Neural cell (in vitro differentiated cells): ENCODE measurements around the gene CD1C. TPM values are rescaled to one million over a fixed set of nuclear protein-coding genes. Genes with fewer than 3 reads are reported as not detected.
"Not testable (repeated sequence)": the region's sequence is repeated elsewhere in the genome, so short reads cannot be mapped to it uniquely, and the experiment has no call there.

Source experiments
- H2AFZ ChIP-seq: fragments of 200-600, 300-800 bp; sonication (generic), shearing (Covaris generic); 2 replicates; pipeline ENCODE4 v1.6.0; 2014; ENCODE audit warnings: low read depth, mild to moderate bottlenecking, antibody characterized with exemption, low read length, moderate library complexity
- H3F3A ChIP-seq: fragments of 200-600 bp; shearing (Covaris generic); 2 replicates; pipeline ENCODE4 v1.6.1; 2016; ENCODE audit warnings: mild to moderate bottlenecking, moderate library complexity, mixed read lengths, antibody characterized with exemption, low read length; ENCODE audit not compliant: insufficient read depth, poor library complexity, severe bottlenecking
- H3K27ac ChIP-seq: fragments of 200-600, 300-800 bp; sonication (generic), shearing (Covaris generic); 2 replicates; pipeline ENCODE4 v1.5.1; 2014; ENCODE audit warnings: mild to moderate bottlenecking, low read length, moderate library complexity
- H3K27me3 ChIP-seq: fragments of 300-800, 200-600 bp; sonication (generic), shearing (Covaris generic); 2 replicates; pipeline ENCODE4 v1.6.0; 2014; ENCODE audit warnings: mild to moderate bottlenecking, low read depth, low read length, moderate library complexity; ENCODE audit not compliant: insufficient read depth
- H3K36me3 ChIP-seq: fragments of 300-800, 200-600 bp; sonication (generic), shearing (Covaris generic); 2 replicates; pipeline ENCODE4 v1.5.1; 2014; ENCODE audit warnings: mild to moderate bottlenecking, antibody characterized with exemption, low read length, moderate library complexity; ENCODE audit not compliant: insufficient read depth
- H3K4me2 ChIP-seq: fragments of 300-800, 200-600 bp; sonication (generic), shearing (Covaris generic); 2 replicates; pipeline ENCODE4 v1.6.0; 2014; ENCODE audit warnings: mild to moderate bottlenecking, low read length
- H3K4me3 ChIP-seq: fragments of 300-800, 200-600 bp; sonication (generic), shearing (Covaris generic); 2 replicates; pipeline ENCODE4 v1.5.1; 2014; ENCODE audit warnings: mild to moderate bottlenecking, low read length, moderate library complexity
- H3K79me2 ChIP-seq: fragments of 200-600 bp; shearing (Covaris generic); replicated peaks from 2 replicates; pipeline ENCODE4 v1.6.0; 2014; ENCODE audit warnings: mild to moderate bottlenecking, low read length, moderate library complexity; ENCODE audit not compliant: insufficient read depth
- H3K9ac ChIP-seq: fragments of 300-800, 200-600 bp; sonication (generic), shearing (Covaris generic); 2 replicates; pipeline ENCODE4 v1.6.1; 2016; ENCODE audit warnings: mild to moderate bottlenecking, low read length, mixed read lengths
- H3K9me2 ChIP-seq: fragments of 200-600 bp; shearing (Covaris generic); 2 replicates; pipeline ENCODE4 v1.6.1; 2016; ENCODE audit warnings: mild to moderate bottlenecking, low read length, mixed read lengths; ENCODE audit not compliant: insufficient read depth
- H3K9me3 ChIP-seq: fragments of 200-600, 300-800 bp; sonication (generic), shearing (Covaris generic); 2 replicates; pipeline ENCODE4 v1.6.1; 2016; ENCODE audit warnings: mild to moderate bottlenecking, mixed run types, low read length, moderate library complexity, mixed read lengths
- H4K20me1 ChIP-seq: fragments of 200-600 bp; shearing (Covaris generic); 2 replicates; pipeline ENCODE4 v1.6.1; 2016; ENCODE audit warnings: mild to moderate bottlenecking, mixed run types; ENCODE audit not compliant: insufficient read depth
- CTCF ChIP-seq: fragments of 450-650 bp; IDR thresholded peaks from 2 replicates; pipeline ENCODE4 v1.5.1; 2014; ENCODE audit warnings: antibody characterized with exemption, mild to moderate bottlenecking, moderate library complexity; ENCODE audit not compliant: poor library complexity, severe bottlenecking
- EP300 ChIP-seq: fragments of 450-650 bp; conservative IDR thresholded peaks from 2 replicates; pipeline ENCODE4 v1.6.1; 2014; ENCODE audit warnings: antibody characterized with exemption, mild to moderate bottlenecking, moderate library complexity; ENCODE audit not compliant: poor library complexity, severe bottlenecking
- EZH2 ChIP-seq: fragments of 200-600, 300-800 bp; shearing (Covaris generic), sonication (generic); IDR thresholded peaks from 2 replicates; pipeline ENCODE4 v1.6.1; 2014; ENCODE audit warnings: antibody characterized with exemption, low read length, borderline replicate concordance, mild to moderate bottlenecking; ENCODE audit not compliant: insufficient read depth, poor library complexity, severe bottlenecking
- MXI1 ChIP-seq: fragments of 450-650 bp; conservative IDR thresholded peaks from 2 replicates; pipeline ENCODE4 v1.6.1; 2014; ENCODE audit warnings: antibody characterized with exemption, mild to moderate bottlenecking; ENCODE audit not compliant: poor library complexity, severe bottlenecking
- POLR2AphosphoS5 ChIP-seq: IDR thresholded peaks from 2 replicates; pipeline ENCODE4 v1.6.1; 2012
- RAD21 ChIP-seq: fragments of 450-650 bp; conservative IDR thresholded peaks from 2 replicates; pipeline ENCODE4 v1.6.1; 2014; ENCODE audit warnings: antibody characterized with exemption, mild to moderate bottlenecking, moderate library complexity
- SMC3 ChIP-seq: fragments of 450-650 bp; conservative IDR thresholded peaks from 2 replicates; pipeline ENCODE4 v1.6.1; 2014; ENCODE audit warnings: antibody characterized with exemption, mild to moderate bottlenecking, moderate library complexity; ENCODE audit not compliant: poor library complexity
- TAF1 ChIP-seq: IDR thresholded peaks from 2 replicates; pipeline ENCODE4 v1.6.1; 2012; ENCODE audit warnings: low read depth
- polyA plus RNA-seq: library from polyadenylated mRNA; depleted of rRNA; stranded (reverse); fragments of >200 nt; gene quantifications from 2 replicates; pipeline ENCODE4 v1.2.3, GENCODE V29; 2014
- TF ChIP-seq, protein P1 (sequence below): IDR thresholded peaks from 2 replicates; pipeline ENCODE4 v1.6.1; 2012; ENCODE audit warnings: borderline replicate concordance

CD1C gene
- polyA plus RNA-seq, 1 donor from 2014 or later: not detected

DNA sequence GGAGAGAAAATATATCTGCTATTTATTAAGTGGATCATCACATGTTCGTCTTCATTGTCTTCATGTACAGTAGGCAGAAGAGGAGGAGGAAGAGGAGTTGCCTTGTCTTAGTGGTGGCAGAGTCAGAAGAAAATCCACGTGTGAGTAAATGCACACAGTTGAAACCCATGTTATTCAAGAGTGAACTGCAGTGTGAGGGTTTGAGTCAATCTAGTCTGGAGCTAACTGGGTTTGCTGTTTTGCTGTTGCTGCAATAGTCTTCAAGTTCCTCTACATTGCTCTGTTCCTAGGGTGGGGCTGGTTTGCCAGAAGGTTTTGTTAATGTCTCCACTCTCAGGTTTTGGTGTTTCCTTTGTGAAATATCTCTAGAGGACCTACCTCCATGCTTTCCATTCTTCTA lies 38.6 kb upstream of the CD1C start:
- Histone ChIP-seq H3K79me2 (no peaks in the 10 kb centered on the region), H3K27ac (no peak overlapping the region), H3K9ac (no peak overlapping the region), H3K27me3 (no peaks in the 10 kb centered on the region), H3K4me2 (no peak overlapping the region), H3F3A (no peaks in the 10 kb centered on the region), H3K9me3 (no peaks in the 10 kb centered on the region), H4K20me1 (no peaks in the 10 kb centered on the region), H2AFZ (no peak overlapping the region), H3K9me2 (no peaks in the 10 kb centered on the region), H3K4me3 (no peak overlapping the region), H3K36me3 (no peaks in the 10 kb centered on the region)
- TF ChIP-seq EZH2 (no peak), POLR2AphosphoS5 (no peak), CTCF (no peak), RAD21 (no peak), TAF1 (no peak), SMC3 (no peak), MXI1 (no peak), EP300 (no peak)
- TF ChIP-seq, protein P1, sequence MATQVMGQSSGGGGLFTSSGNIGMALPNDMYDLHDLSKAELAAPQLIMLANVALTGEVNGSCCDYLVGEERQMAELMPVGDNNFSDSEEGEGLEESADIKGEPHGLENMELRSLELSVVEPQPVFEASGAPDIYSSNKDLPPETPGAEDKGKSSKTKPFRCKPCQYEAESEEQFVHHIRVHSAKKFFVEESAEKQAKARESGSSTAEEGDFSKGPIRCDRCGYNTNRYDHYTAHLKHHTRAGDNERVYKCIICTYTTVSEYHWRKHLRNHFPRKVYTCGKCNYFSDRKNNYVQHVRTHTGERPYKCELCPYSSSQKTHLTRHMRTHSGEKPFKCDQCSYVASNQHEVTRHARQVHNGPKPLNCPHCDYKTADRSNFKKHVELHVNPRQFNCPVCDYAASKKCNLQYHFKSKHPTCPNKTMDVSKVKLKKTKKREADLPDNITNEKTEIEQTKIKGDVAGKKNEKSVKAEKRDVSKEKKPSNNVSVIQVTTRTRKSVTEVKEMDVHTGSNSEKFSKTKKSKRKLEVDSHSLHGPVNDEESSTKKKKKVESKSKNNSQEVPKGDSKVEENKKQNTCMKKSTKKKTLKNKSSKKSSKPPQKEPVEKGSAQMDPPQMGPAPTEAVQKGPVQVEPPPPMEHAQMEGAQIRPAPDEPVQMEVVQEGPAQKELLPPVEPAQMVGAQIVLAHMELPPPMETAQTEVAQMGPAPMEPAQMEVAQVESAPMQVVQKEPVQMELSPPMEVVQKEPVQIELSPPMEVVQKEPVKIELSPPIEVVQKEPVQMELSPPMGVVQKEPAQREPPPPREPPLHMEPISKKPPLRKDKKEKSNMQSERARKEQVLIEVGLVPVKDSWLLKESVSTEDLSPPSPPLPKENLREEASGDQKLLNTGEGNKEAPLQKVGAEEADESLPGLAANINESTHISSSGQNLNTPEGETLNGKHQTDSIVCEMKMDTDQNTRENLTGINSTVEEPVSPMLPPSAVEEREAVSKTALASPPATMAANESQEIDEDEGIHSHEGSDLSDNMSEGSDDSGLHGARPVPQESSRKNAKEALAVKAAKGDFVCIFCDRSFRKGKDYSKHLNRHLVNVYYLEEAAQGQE: no peak

GRCh38 chr1:158255656-158256055 lies 34.1 kb upstream of the CD1C start:
- no peaks in the 10 kb centered on the region for H3K9me2 ChIP-seq
- no peak overlapping the region for H3K9ac ChIP-seq
- no peak for TF ChIP-seq TAF1
- no peak for TF ChIP-seq EZH2
- no peak for TF ChIP-seq MXI1
- TF ChIP-seq RAD21: no peak
- TF ChIP-seq EP300: no peak
- TF ChIP-seq, protein P1: no peak
- TF ChIP-seq POLR2AphosphoS5: no peak
- no peak for TF ChIP-seq SMC3
- TF ChIP-seq CTCF: no peak
- H3K4me2 ChIP-seq: no peak overlapping the region
- no peak overlapping the region for H3K27ac ChIP-seq
- no peak overlapping the region for H2AFZ ChIP-seq
- H4K20me1 ChIP-seq: no peaks in the 10 kb centered on the region
- H3K79me2 ChIP-seq: no peaks in the 10 kb centered on the region
- H3K9me3 ChIP-seq: no peaks in the 10 kb centered on the region
- no peaks in the 10 kb centered on the region for H3K27me3 ChIP-seq
- no peaks in the 10 kb centered on the region for H3K36me3 ChIP-seq
- no peak overlapping the region for H3K4me3 ChIP-seq
- H3F3A ChIP-seq: no peaks in the 10 kb centered on the region

DNA sequence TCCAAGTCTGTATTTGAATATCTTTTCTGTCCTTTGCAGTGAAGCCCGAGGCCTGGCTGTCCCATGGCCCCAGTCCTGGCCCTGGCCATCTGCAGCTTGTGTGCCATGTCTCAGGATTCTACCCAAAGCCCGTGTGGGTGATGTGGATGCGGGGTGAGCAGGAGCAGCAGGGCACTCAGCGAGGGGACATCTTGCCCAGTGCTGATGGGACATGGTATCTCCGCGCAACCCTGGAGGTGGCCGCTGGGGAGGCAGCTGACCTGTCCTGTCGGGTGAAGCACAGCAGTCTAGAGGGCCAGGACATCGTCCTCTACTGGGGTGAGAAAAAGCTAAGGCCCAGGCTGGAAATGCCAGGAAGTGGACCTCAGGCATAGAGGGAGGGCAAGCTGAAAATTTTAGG lies 33.0 kb upstream of the CD1C start:
- not testable (repeated sequence) for H3K27me3 ChIP-seq, H3K79me2 ChIP-seq, H2AFZ ChIP-seq, H3K36me3 ChIP-seq, H3K4me3 ChIP-seq, H3K9ac ChIP-seq, H3K27ac ChIP-seq, H3K9me3 ChIP-seq, H3F3A ChIP-seq, H3K9me2 ChIP-seq, H3K4me2 ChIP-seq, H4K20me1 ChIP-seq
